GM12864 (cell line): Measurements from ENCODE around the gene SERPINA3.

Experiments
- DNase-seq: peaks from one replicate; pipeline ENCODE4 v3.0.0-alpha.2; 2011; ENCODE audit warnings: low read depth
- H3K4me3 ChIP-seq: 2 replicates; pipeline ENCODE4 v1.5.1; 2011; ENCODE audit warnings: mild to moderate bottlenecking, low read depth, low read length, control low read depth
- CTCF ChIP-seq: IDR thresholded peaks from 2 replicates; pipeline ENCODE4 v1.5.1; 2011; ENCODE audit warnings: low read depth, mild to moderate bottlenecking, moderate library complexity, low read length, control low read depth, inconsistent platforms; ENCODE audit errors: missing control alignments

SERPINA3 gene

GRCh38 chr14:94646481-94646880 lies 34.3 kb downstream of the SERPINA3 start:
- no peak for DNase-seq
- TF ChIP-seq CTCF: no peak
- no peak overlapping the region for H3K4me3 ChIP-seq

- H3K4me3 ChIP-seq: no peak overlapping the region
- no peak for TF ChIP-seq CTCF
- no peak for DNase-seq
These were observed 36.6 kb downstream of the SERPINA3 start for GRCh38 chr14:94648801-94649200.

- no peak for DNase-seq
- no peak overlapping the region for H3K4me3 ChIP-seq
- no peak for TF ChIP-seq CTCF
These were observed 37.6 kb downstream of the SERPINA3 start for GRCh38 chr14:94649543-94650443.

GRCh38 chr14:94650444-94650775 lies 38.2 kb downstream of the SERPINA3 start:
- DNase-seq: no peak
- no peak for TF ChIP-seq CTCF
- H3K4me3 ChIP-seq: no peak overlapping the region

GRCh38 chr14:94650806-94651805 lies 38.9 kb downstream of the SERPINA3 start:
- DNase-seq: no peak
- no peak for TF ChIP-seq CTCF
- no peak overlapping the region for H3K4me3 ChIP-seq

GRCh38 chr14:94653321-94653720 lies 41.1 kb downstream of the SERPINA3 start:
- H3K4me3 ChIP-seq: no peak overlapping the region
- DNase-seq: no peak
- TF ChIP-seq CTCF: no peak
